ENCODE data around the gene HTR4.

GRCh38 chr5:148466236-148466580, 188.1 kb downstream of the HTR4 start:
- TF ChIP-seq CTCF (IDR thresholded peaks at IDR 0.05) (no peak), POLR2A (IDR thresholded peaks at IDR 0.05) (no peak), EP300 (IDR thresholded peaks at IDR 0.05) (no peak), POLR2AphosphoS5 (IDR thresholded peaks at IDR 0.05) (no peak)
